Vagina (tissue), 2 donors: ENCODE measurements around the gene VILL. TPM values are rescaled to one million over a fixed set of nuclear protein-coding genes. Genes with fewer than 3 reads are reported as not detected.
"Not testable (repeated sequence)": the region's sequence is repeated elsewhere in the genome, so short reads cannot be mapped to it uniquely, and the experiment has no call there.

ENCODE experiments used
- DNase-seq, 2 donors: peaks; one replicate each; pipeline ENCODE4 v3.0.0-alpha.2; 2017; ENCODE audit errors: extremely low spot score in 2 of 2
- H3K27ac ChIP-seq: fragments of 200-600 bp; sonication (generic); one replicate; pipeline ENCODE4 v1.5.1; 2019
- H3K27me3 ChIP-seq: fragments of 200-600 bp; sonication (generic); one replicate; pipeline ENCODE4 v1.5.1; 2019
- H3K36me3 ChIP-seq, 2 donors: fragments of 200-600 bp; sonication (generic); one replicate each; pipeline ENCODE4 v1.5.1; 2017 to 2019
- H3K4me1 ChIP-seq: fragments of 200-600 bp; sonication (generic); one replicate; pipeline ENCODE4 v1.5.1; 2019
- H3K4me3 ChIP-seq, 2 donors: fragments of 200-600 bp; sonication (generic); 1 replicate in 1 of 2; 2 replicates in 1 of 2; pipeline ENCODE4 v1.5.1; 2016 to 2019
- H3K9me3 ChIP-seq: fragments of 200-600 bp; sonication (generic); one replicate; pipeline ENCODE4 v1.5.1; 2019
- CTCF ChIP-seq, 3 experiments: fragments of 450-650 bp in 2 of 3; fragments of 200-600 bp in 1 of 3; sonication (generic) in 1 of 3; IDR thresholded peaks; one replicate each; pipeline ENCODE4 v1.5.1; 2017 to 2019; ENCODE audit warnings: antibody characterized with exemption in 3 of 3, mild to moderate bottlenecking in 2 of 3, moderate library complexity in 2 of 3
- POLR2A ChIP-seq, 2 donors: fragments of 450-650 bp; IDR thresholded peaks; one replicate each; pipeline ENCODE4 v1.6.1; 2017; ENCODE audit warnings: antibody characterized with exemption in 2 of 2, mild to moderate bottlenecking in 2 of 2, moderate library complexity in 2 of 2
- POLR2AphosphoS5 ChIP-seq, 2 donors: sonication (generic); formaldehyde crosslinking; IDR thresholded peaks; one replicate each; pipeline ENCODE4 v1.9.0; 2017; ENCODE audit warnings: antibody characterized with exemption in 2 of 2, mild to moderate bottlenecking in 2 of 2, low read depth in 1 of 2; ENCODE audit not compliant: insufficient read depth in 1 of 2
- intact Hi-C: fragments of 100-400 bp; cut with DNase I; formaldehyde crosslinking; loops from one replicate; pipeline ENCODE4 v1.15.1; 2023
- total RNA-seq: library from RNA; depleted of rRNA; stranded (reverse); fragments of >200 nt; gene quantifications from one replicate; pipeline ENCODE4 v1.2.3, GENCODE V29; 2016

VILL gene
- total RNA-seq, 1 donor from 2014 or later = 7.9 TPM

GRCh38 chr3:38030126-38031021 is 39.8 kb downstream of the VILL start:
- intact Hi-C loops = no loop called here
- Histone ChIP-seq H3K27me3 (no peaks in the 10 kb centered on the region), H3K36me3 (no peaks in the 10 kb centered on the region), H3K4me3 (peak overlapping the region; percentile 80), H3K4me1 (peaks cover 61% of the 10 kb centered on the region), H3K27ac (peak overlapping the region; percentile 95), H3K9me3 (no peaks in the 10 kb centered on the region)
- DNase-seq = peak in 1 of 2 donors; percentile 86
- no peak for TF ChIP-seq POLR2A (IDR thresholded peaks at IDR 0.05)

GRCh38 chr3:38031022-38031994 is 40.7 kb downstream of the VILL start:
- Histone ChIP-seq H3K27me3 (no peaks in the 10 kb centered on the region), H3K27ac (peak overlapping the region; percentile 95), H3K36me3 (no peaks in the 10 kb centered on the region), H3K9me3 (no peaks in the 10 kb centered on the region), H3K4me1 (peaks cover 52% of the 10 kb centered on the region), H3K4me3 (no peak overlapping the region)
- peak in 1 of 2 donors; percentile 85 for DNase-seq
- intact Hi-C loops = no loop called here
- TF ChIP-seq CTCF (IDR thresholded peaks at IDR 0.05) (no peak), POLR2A (IDR thresholded peaks at IDR 0.05) (no peak), POLR2AphosphoS5 (IDR thresholded peaks at IDR 0.05; ENCODE audit: insufficient read depth in 1 of 2, low read depth in 1 of 2) (peak; percentile 57 to 61)

GRCh38 chr3:38032328-38032865 is 41.8 kb downstream of the VILL start:
- H3K9me3 ChIP-seq = no peaks in the 10 kb centered on the region
- intact Hi-C loops = no loop called here
- no peaks in the 10 kb centered on the region for H3K27me3 ChIP-seq
- no peak for DNase-seq
- H3K27ac ChIP-seq = no peak overlapping the region
- no peaks in the 10 kb centered on the region for H3K36me3 ChIP-seq
- TF ChIP-seq POLR2AphosphoS5 (IDR thresholded peaks at IDR 0.05; ENCODE audit: insufficient read depth in 1 of 2, low read depth in 1 of 2) (no peak), POLR2A (IDR thresholded peaks at IDR 0.05) (no peak), CTCF (IDR thresholded peaks at IDR 0.05) (no peak)
- H3K4me3 ChIP-seq = no peak overlapping the region
- H3K4me1 ChIP-seq = peaks cover 42% of the 10 kb centered on the region

- H3K4me3 ChIP-seq, H3K27me3 ChIP-seq, DNase-seq, H3K36me3 ChIP-seq, H3K9me3 ChIP-seq, intact Hi-C loops, H3K27ac ChIP-seq: not testable (repeated sequence)
- H3K4me1 ChIP-seq = peaks cover 30% of the 10 kb centered on the region
Observed at GRCh38 chr3:38033586-38033985, 43.0 kb downstream of the VILL start.

- H3K36me3 ChIP-seq, DNase-seq, intact Hi-C loops, H3K9me3 ChIP-seq, H3K27ac ChIP-seq, H3K4me3 ChIP-seq, H3K27me3 ChIP-seq: not testable (repeated sequence)
- H3K4me1 ChIP-seq = peaks cover 31% of the 10 kb centered on the region
Observed at GRCh38 chr3:38034335-38034734, 43.7 kb downstream of the VILL start.

GRCh38 chr3:38036286-38036685 is 45.7 kb downstream of the VILL start:
- peaks cover 24% of the 10 kb centered on the region for H3K4me1 ChIP-seq
- H3K36me3 ChIP-seq = no peaks in the 10 kb centered on the region
- DNase-seq = no peak
- intact Hi-C loops = no loop called here
- no peaks in the 10 kb centered on the region for H3K9me3 ChIP-seq
- H3K27me3 ChIP-seq = no peaks in the 10 kb centered on the region
- TF ChIP-seq CTCF (IDR thresholded peaks at IDR 0.05) (no peak), POLR2AphosphoS5 (IDR thresholded peaks at IDR 0.05; ENCODE audit: insufficient read depth in 1 of 2, low read depth in 1 of 2) (no peak)
- H3K27ac ChIP-seq = no peak overlapping the region
- H3K4me3 ChIP-seq = no peak overlapping the region
